IPS-18c (cell line): ENCODE measurements around the gene KCNIP3.
"Not testable (repeated sequence)": the region's sequence is repeated elsewhere in the genome, so short reads cannot be mapped to it uniquely, and the experiment has no call there.

ENCODE experiments used
- H3K4me3 ChIP-seq: 2 replicates; pipeline ENCODE4 v1.7.0; 2013; ENCODE audit warnings: low read depth, mild to moderate bottlenecking, low read length, moderate library complexity; ENCODE audit not compliant: insufficient read depth
- H3K9me3 ChIP-seq: one replicate; pipeline ENCODE4 v1.6.1; 2013; ENCODE audit warnings: mild to moderate bottlenecking, low read length, moderate library complexity; ENCODE audit not compliant: control insufficient read depth, insufficient read depth

Gene KCNIP3

DNA sequence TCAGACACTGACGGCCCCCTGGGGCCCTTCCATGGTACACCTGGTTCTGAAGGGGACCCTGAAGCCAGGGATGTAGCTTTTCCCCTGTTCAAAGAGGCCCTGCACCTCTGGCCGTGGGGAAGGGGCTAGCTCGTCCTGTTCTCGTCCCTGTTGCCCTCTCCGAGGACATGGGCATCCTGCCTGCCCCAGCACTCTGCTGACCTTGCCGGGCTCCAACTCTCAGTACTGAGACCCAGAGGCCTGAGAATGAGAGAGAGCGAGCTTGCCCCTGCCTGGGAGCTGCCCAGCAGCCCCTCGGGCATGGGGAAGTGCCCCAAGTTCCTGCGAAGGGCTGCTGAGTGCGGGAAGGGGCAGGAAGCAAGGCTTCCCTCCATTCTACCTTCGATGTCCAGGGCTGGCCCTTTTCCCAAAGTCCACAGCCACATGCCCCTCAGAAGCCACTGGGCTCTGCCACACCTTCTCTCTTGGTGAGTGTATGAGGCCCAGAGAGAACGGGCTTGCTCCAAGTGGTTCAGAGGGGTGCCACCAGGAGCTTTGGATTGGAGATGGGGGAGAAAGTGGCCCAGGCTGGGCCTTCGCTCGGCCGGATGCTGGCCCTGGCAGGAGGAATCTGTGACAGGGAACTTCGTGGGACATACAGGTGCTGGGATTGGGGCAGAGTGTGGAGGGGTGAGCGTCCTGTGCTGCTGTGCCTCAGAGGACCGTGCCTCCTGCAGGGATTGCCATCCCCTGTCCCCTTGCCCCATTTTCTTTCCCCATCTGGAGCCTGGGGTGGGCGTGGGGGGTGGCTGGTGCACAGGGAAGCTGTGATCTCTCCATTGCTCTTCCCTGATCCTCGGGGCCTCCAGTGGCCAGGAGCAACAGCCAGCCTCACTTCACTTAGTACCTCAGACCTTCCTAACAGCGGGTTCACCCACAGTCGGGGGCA lies 50.8 kb downstream of the KCNIP3 start:
- Histone ChIP-seq H3K9me3 (no peaks in the 10 kb centered on the region), H3K4me3 (no peak overlapping the region)

GRCh38 chr2:95348609-95349567 lies 51.7 kb downstream of the KCNIP3 start:
- no peak overlapping the region for H3K4me3 ChIP-seq

DNA sequence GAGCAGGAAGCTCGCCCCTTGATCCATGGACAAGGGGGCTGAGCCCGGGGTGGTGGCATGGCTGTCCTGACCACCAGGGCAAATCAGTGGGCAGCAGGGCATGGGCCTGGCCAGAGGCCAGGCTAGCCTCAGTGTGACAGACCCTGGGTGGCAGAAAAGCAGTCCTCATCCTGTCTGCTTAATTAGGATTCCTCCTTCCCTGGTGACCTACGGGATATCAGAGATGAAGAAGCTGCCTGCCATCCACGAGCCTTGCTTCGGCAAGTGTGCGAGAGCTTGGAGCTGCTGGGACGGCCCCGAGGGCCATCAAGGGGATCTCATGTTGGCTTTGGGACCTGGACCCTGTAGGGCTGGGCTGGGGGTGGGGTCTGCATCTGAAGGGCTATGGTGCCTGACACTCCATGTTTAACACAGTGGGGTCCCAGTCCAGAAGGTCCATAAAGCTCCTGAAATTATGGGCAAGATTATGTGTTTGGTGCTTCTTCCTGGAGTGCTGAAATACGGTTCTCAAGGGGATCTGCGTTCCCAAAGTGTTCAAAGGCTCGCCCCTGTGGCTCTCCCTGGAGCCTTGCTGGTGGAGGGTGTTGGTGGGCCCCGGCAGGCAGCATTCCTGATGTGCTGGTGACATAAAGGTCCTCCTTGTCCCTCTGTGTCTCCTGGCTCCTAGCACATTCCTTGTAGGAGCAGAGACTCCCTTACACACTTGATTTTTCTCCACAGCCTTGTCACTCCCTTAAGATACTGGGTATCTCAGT lies 52.6 kb downstream of the KCNIP3 start:
- Histone ChIP-seq H3K4me3 (no peak overlapping the region), H3K9me3 (no peaks in the 10 kb centered on the region)

More at GRCh38 chr2:95348609-95349567, 51.7 kb downstream of the KCNIP3 start:
- H3K9me3 ChIP-seq = no peaks in the 10 kb centered on the region

DNA sequence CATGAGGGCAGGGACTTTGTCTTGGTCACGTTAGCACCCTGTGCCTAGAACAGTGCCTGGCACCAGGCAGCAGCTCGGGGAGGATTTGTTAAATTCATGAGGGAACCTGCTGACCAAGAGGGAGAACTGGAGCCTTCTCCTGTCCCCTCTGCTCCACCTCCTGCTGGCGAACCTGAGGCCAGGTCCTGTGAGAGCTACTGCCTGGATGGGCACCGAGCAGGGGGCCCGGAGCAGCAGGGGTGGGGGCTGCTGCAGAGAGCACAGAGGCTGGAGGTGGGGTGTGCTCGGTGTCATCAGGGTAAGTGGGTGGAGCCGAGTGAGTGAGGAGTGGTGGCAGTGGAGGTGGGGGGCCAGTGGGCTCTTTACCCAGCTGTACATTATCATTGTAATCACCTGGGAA lies 53.2 kb downstream of the KCNIP3 start:
- Histone ChIP-seq H3K9me3 (no peaks in the 10 kb centered on the region), H3K4me3 (no peak overlapping the region)

DNA sequence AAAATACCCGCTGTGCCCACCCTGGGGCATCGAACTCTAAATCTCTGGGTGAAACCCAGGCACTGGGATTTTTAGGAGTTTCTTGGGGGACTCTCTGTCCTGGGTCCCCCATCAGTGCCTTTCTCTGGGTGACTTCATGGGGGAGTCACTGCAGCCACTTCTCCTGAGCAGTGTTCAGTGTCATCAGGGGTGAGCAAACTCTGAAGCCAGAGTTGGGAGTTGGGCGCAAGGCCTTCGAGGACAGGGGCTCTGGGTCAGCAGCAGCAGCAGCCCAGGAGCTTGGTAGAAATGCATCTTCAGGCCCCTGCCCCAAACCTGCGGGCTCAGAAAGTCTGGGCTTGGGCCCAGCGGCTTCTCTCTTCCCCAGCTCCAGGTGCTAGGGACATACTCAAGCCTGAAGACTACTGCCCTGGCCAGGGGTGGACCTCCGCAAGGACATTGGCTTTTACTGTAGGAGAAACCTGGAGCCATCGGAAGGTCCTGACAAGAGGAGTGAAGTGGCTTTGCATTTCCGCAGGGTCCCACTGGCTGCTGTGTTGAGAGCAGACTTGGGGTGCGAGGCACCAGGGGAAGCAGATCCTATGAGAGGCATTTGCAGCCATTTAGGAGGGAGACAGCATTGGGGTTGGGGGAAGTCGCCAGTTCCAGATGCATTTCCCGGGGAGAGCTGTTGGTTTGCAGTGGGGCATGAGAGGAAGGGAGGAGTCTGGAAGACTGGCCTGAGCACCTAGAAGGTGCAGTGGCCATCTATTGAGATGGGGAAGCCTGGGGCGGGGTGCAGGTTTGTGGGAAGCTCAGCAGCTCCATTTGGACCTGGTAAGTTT lies 53.8 kb downstream of the KCNIP3 start:
- no peaks in the 10 kb centered on the region for H3K9me3 ChIP-seq
- no peak overlapping the region for H3K4me3 ChIP-seq

DNA sequence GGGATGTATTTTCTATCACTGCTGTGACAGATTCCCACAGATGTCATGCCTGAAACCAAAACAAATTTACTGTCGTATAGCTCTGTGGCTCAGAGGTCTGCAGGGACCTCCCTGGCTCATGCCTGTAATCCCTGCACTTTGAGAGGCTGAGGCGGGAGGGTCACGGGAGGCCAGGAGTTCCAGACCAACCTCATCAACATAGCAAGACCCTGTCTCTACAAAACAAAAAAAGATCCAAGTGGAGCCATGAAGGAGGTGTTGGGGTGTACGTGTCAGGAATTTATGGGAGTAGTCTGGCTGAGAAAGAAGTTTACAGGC lies 54.4 kb downstream of the KCNIP3 start:
- H3K4me3 ChIP-seq = no peak overlapping the region
- no peaks in the 10 kb centered on the region for H3K9me3 ChIP-seq

- Histone ChIP-seq H3K4me3 (no peak overlapping the region), H3K9me3 (no peaks in the 10 kb centered on the region)
Measured at GRCh38 chr2:95352310-95353054, 55.3 kb downstream of the KCNIP3 start.

DNA sequence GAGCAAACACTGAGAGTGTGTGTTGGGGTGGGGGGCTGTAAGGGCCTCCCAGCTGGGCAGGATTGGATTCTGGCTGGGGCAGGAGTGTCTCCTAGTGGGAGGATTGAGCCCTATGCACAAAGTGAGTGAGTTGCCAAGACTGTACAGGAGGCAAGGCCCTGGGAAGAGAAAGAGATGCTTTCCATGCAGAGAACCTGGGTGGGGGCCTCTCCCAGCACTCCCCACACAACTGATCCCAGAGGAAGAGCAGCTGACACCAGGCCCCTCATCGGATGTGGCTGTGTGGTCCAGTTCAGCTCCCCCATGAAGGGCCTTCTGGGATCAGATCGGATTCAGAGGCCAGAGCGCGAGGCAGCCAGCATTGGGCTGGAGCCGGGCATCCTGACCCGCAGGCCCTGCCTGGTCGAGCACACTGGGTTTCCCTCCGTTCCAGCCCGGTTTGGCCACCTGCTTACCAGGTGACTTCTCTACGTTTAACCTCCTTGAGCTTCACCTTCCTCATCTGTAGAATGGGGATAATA lies 56.0 kb downstream of the KCNIP3 start:
- Histone ChIP-seq H3K9me3 (no peaks in the 10 kb centered on the region), H3K4me3 (no peak overlapping the region)

DNA sequence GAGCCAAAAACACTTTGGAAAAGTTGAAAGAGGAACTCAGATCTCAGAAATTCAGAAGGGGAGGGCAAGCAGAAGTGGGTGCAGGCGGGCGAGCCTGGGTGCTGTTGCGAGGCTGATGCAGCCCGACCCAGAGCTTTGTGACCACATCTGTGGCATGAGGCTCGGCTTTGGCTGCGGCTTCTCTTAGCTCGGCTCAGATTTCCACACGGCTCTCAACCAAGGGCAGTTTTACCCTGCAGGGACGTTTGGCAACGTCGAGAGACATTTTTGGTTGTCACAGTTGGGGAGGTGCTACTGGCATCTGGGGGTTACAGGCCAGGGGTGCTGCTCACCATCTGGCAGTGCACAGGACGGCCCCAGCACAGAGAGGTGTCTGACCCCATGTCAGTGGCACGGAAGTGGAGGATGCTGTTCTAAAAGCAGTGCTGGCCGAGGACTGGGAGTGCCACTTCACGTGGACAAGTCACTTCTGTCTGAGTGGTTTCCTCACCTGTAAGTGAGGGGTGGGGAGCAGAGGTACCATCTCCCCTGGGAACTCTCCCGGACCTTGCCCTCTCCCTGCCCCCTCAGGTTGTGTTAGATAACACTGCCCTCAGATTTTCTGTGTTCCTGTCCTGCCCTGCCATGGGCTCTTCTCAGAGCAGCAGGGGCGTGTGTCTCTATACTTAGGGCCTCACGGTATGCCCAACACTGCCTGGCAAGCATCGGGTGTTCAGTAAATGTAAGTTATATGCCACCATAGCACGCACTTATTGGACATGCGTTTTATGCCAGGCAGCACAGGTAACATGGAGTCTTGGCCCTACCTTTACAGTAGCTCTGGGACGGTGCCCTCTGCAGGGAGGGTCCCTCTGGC lies 56.7 kb downstream of the KCNIP3 start:
- Histone ChIP-seq H3K4me3 (no peak overlapping the region), H3K9me3 (no peaks in the 10 kb centered on the region)

- H3K9me3 ChIP-seq = no peaks in the 10 kb centered on the region
- no peak overlapping the region for H3K4me3 ChIP-seq
Measured at GRCh38 chr2:95354469-95354901, 57.3 kb downstream of the KCNIP3 start.

GRCh38 chr2:95354925-95355324 lies 57.8 kb downstream of the KCNIP3 start:
- no peaks in the 10 kb centered on the region for H3K9me3 ChIP-seq
- H3K4me3 ChIP-seq = no peak overlapping the region

DNA sequence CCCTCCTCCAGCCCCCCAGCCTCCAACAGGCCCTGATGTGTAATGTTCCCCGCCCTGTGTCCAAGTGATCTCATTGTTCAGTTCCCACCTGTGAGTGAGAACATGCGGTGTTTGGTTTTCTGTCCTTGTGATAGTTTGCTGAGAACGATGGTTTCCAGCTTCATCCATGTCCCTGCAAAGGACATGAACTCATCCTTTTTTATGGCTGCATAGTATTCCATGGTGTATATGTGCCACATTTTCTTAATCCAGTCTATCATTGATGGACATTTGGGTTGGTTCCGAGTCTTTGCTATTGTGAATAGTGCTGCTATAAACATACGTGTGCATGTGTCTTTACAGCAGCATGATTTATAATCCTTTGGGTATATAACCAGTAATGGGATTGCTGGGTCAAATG lies 58.3 kb downstream of the KCNIP3 start:
- not testable (repeated sequence) for H3K9me3 ChIP-seq, H3K4me3 ChIP-seq

DNA sequence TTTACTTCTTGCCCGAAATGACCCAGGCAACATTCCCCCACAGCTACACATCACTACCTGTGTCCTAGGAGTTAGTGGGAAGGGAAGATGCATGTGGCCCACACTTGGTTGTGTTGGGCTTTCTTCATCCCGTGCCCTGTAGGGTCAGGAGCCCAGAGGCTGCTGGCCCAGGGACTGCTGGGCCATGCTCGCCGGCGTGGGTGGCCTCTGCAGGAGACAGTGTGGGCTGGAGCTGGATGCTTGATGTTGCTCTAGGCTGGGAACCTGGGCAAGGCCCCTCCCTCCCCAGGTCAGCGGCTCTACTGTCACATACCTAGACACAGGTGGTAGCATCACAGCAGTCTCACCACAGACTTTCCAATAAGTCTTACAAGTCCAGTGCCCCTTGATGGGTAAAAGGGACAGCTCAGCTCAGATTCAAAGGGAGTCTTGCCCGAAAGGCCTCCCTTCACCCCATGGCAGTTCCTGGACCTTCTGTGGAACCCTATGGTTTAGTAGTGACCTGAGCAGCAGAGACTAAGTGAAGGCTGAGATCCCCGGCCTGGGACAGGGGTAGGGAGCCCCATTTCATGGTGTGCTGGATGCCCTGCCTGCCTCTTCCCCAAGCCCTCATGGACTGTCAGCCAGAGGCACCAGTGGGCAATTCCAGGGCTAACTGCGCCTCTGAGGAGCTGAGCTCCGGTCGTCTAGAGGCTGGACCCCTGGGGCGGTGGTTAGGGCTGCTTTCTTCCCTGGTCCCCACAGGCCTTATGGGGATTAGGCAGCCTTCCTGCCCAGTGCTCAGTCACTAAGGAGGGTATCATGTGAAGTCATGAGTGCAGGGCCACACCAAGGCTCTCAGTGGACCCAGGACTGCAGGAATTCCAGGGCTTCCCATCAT lies 59.9 kb downstream of the KCNIP3 start:
- Histone ChIP-seq H3K4me3 (no peak overlapping the region), H3K9me3 (no peaks in the 10 kb centered on the region)

GRCh38 chr2:95357717-95358280 lies 60.7 kb downstream of the KCNIP3 start:
- Histone ChIP-seq H3K9me3 (no peaks in the 10 kb centered on the region), H3K4me3 (no peak overlapping the region)
